Measurements from ENCODE around the gene ANKRD16.
"Not testable (repeated sequence)": the region's sequence is repeated elsewhere in the genome, so short reads cannot be mapped to it uniquely, and the experiment has no call there.

- not testable (repeated sequence) for TF ChIP-seq EZH2phosphoT487 (IDR thresholded peaks at IDR 0.05; ENCODE audit: unreplicated experiment); NANOG (IDR thresholded peaks at IDR 0.05; ENCODE audit: borderline replicate concordance); CREB1 (CRISPR knock-in tag; IDR thresholded peaks at IDR 0.05; ENCODE audit: low read depth); EZH2 (IDR thresholded peaks at IDR 0.05; ENCODE audit: low read depth, unreplicated experiment); REST (IDR thresholded peaks at IDR 0.05; ENCODE audit: unreplicated experiment); POLR2AphosphoS5 (IDR thresholded peaks at IDR 0.05; ENCODE audit: low read depth); ETS1 (IDR thresholded peaks at IDR 0.05)
- 0 out of 4 replicates have a peak, but pooled peaks of 1 of the 2 experiments have one; percentile 9 for TF ChIP-seq CTCF (conservative IDR thresholded peaks at IDR 0.05; ENCODE audit: low read depth in 2 of 2)
These were observed 26.6 kb downstream of the ANKRD16 start for GRCh38 chr10:5862981-5863685.

Data from GM23338 (cell line).